Esophagus muscularis mucosa (tissue), 4 donors: ENCODE measurements around the gene NLK.

ENCODE experiments used
- CTCF ChIP-seq, 3 experiments: fragments of 200-600 bp in 2 of 3; fragments of 450-650 bp in 1 of 3; sonication (generic) in 2 of 3; IDR thresholded peaks; one replicate each; pipeline ENCODE4 v1.5.1; 2017 to 2019; ENCODE audit warnings: antibody characterized with exemption in 3 of 3, mild to moderate bottlenecking in 2 of 3, moderate library complexity in 1 of 3
- EP300 ChIP-seq: sonication (generic); formaldehyde crosslinking; IDR thresholded peaks from one replicate; pipeline ENCODE4 v1.6.1; 2017; ENCODE audit warnings: antibody characterized with exemption
- POLR2A ChIP-seq: fragments of 450-650 bp; IDR thresholded peaks from one replicate; pipeline ENCODE4 v1.6.1; 2017; ENCODE audit warnings: antibody characterized with exemption, moderate library complexity, mild to moderate bottlenecking, low read depth
- POLR2AphosphoS5 ChIP-seq, 2 donors: sonication (generic); formaldehyde crosslinking; IDR thresholded peaks; one replicate each; pipeline ENCODE4 v1.6.1; 2017; ENCODE audit warnings: antibody characterized with exemption in 2 of 2

- no peak for TF ChIP-seq CTCF (IDR thresholded peaks at IDR 0.05)
- no peak for TF ChIP-seq POLR2AphosphoS5 (IDR thresholded peaks at IDR 0.05)
- TF ChIP-seq POLR2A, result no peak
- TF ChIP-seq EP300, result no peak
Measured at GRCh38 chr17:28045304-28045703, 2.8 kb downstream of the NLK start.
